GM12891 (cell line): ENCODE data around the gene GRIK3.

Source experiments
- POLR2A ChIP-seq: IDR thresholded peaks from 2 replicates; pipeline ENCODE4 v1.6.1; 2011; ENCODE audit warnings: low read depth, low read length, control low read depth
- TAF1 ChIP-seq: IDR thresholded peaks from 2 replicates; pipeline ENCODE4 v1.6.1; 2011; ENCODE audit warnings: low read depth, low read length, control low read depth

- TF ChIP-seq POLR2A, result no peak
- TF ChIP-seq TAF1, result no peak
These were observed 257.1 kb downstream of the GRIK3 start for GRCh38 chr1:36776948-36777831.
